H1 (cell line): Measurements from ENCODE around the gene TRAF3. TPM values are rescaled to one million over a fixed set of nuclear protein-coding genes. Genes with fewer than 3 reads are reported as not detected.

Experiments used
- BRCA1 ChIP-seq: IDR thresholded peaks from 2 replicates; pipeline ENCODE4 v1.6.1; 2012; ENCODE audit warnings: low read depth, low read length, improper control_type of control experiment
- NRF1 ChIP-seq: IDR thresholded peaks from 2 replicates; pipeline ENCODE4 v1.6.1; 2011; ENCODE audit warnings: mild to moderate bottlenecking, low read depth, low read length, improper control_type of control experiment
- TAF1 ChIP-seq: IDR thresholded peaks from 2 replicates; pipeline ENCODE4 v1.6.1; 2011; ENCODE audit warnings: mild to moderate bottlenecking, low read depth, low read length
- polyA plus RNA-seq, 7 experiments: library from polyadenylated mRNA; depleted of rRNA in 3 of 7; stranded (reverse) in 5 of 7; unstranded in 2 of 7; fragments of >200 nt in 5 of 7; fragments of 200-250 nt in 2 of 7; gene quantifications; 1 replicate in 5 of 7; 2 replicates in 1 of 7; 4 replicates in 1 of 7; pipeline versions ENCODE4 v1.2.1 to v1.2.3, GENCODE V29; 2011 to 2013; ENCODE audit warnings: missing spikeins in 2 of 7, mixed read lengths in 2 of 7
- total RNA-seq: library from RNA; stranded (reverse); fragmentation: NEBNext Ultra II Directional; extraction: Animal tissue kit (Norgen Biotek cat#: 25700); gene quantifications from 2 replicates; pipeline ENCODE4 v1.2.1, GENCODE V29; 2021

Gene TRAF3
- total and polyA plus RNA-seq, 2 of the 8 experiments (the other 6 are each of a cell fraction or from before 2014, with no cell fraction given), result 5.8 to 12.1 TPM

GRCh38 chr14:102811254-102811963 is 34.2 kb downstream of the TRAF3 start (continued):
- TF ChIP-seq TAF1 (no peak), NRF1 (no peak), BRCA1 (no peak)
